Activated T-cell treated with anti-CD3 and anti-CD28 coated beads, Interleukin-2, amount 50 U/mL, for 1 hour (primary cell): ENCODE results near the gene ARHGEF1.

Source experiments
- DNase-seq: peaks from one replicate; pipeline ENCODE4 v3.0.0-alpha.2; 2020

ARHGEF1 gene

GRCh38 chr19:41886761-41887710 lies 4.1 kb downstream of the ARHGEF1 start:
- DNase-seq = peak; percentile 59

DNA sequence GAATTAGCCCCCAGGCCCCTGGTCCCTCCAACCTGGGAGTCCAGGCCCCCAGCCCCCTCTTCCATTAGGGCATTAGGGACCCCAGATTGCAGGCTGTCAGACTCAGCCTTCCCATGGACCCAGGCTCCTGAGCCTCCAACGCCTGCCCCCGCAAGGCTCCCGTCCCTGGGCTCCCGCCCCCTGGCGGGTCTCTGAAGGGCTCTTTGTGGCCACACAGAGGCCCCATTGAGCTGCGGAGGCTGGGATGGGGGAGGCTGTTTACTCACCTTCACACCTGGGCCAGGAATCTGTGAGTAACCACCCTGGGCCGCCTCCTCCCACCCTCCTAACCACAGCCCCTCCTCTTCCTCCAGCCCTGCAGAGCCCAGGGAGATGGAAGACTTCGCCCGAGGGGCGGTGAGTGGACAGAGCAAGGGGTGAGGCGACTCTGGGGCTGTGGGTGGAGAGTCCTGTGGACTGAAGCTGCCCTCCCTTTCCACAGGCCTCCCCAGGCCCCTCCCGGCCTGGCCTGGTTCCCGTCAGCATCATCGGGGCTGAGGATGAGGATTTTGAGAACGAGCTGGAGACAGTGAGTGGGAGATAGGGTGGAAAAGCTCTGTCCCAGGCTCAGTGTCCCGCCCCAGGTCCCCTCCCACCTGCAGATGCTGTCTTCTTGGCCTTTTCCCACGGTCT lies 4.9 kb downstream of the ARHGEF1 start:
- DNase-seq = peak; percentile 90

DNA sequence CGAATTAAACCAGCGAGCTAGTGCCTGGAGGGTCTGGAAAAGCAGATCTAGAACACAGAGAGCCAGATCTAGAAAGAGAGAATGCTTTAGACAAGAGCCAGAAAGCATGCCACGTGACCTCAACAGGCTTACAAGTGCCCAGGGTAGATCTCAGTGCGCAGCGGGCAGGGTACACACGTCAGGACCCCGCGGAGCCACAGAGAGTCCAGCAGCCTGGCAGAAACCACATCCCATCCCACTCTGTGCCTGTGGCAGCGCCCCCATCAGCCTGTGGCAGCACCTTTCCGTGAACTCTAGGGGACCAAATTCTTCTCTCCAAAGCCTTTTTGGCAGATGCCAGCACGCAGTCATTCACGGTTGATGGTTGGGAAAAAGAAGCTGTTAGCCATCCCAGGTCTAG lies 5.9 kb downstream of the ARHGEF1 start:
- DNase-seq = no peak

DNA sequence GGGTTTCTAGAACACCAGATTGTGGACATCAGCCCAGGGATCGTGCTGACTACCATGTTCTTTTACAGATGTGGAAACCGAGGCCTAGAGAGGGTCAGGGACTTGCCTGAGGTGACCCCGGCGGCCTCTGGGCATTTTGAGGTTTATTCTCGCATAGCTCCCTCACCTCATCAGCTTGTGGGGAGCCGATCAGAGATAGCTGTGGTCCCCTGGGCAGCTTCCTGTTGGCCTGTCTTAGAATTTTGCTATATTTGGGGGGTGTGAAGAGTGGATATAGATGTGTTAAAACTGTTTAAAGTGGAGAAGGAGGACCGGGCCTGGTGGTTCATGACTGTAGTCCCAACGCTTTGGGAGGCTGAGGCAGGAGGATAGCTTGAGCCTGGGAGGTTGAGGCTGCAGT lies 6.9 kb downstream of the ARHGEF1 start:
- no peak for DNase-seq

- no peak for DNase-seq
These were observed 8.0 kb downstream of the ARHGEF1 start for GRCh38 chr19:41890936-41891335.

DNA sequence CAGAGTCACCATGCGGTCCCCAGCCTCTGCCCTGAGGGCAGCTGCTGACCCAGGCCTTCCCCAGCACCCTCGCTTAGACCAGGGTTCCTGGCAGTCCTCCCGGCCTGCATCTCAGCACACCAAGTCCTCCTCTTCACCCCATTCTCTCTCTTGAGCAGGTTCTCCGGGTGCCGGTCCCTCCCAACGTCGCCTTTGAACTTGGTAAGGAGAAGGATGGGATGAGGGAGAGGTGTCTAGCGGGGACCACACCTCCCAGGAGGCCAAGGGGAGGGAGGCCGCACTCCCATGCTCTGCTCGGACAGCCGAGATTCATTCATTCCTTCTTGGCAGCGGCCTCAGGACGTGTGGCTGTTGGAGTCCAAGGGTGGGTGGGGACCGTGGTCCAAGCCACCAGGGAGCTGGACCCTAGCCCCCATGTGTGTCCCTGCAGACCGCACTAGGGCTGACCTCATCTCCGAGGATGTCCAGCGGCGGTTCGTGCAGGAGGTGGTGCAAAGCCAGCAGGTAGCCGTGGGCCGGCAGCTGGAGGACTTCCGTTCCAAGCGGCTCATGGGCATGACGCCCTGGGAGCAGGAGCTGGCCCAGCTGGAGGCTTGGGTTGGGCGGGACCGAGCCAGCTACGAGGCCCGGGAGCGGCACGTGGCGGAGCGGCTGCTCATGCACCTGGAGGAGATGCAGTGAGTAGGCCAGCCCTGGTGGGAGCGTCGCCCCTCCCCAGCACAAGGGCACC lies 9.4 kb downstream of the ARHGEF1 start:
- DNase-seq = no peak

DNA sequence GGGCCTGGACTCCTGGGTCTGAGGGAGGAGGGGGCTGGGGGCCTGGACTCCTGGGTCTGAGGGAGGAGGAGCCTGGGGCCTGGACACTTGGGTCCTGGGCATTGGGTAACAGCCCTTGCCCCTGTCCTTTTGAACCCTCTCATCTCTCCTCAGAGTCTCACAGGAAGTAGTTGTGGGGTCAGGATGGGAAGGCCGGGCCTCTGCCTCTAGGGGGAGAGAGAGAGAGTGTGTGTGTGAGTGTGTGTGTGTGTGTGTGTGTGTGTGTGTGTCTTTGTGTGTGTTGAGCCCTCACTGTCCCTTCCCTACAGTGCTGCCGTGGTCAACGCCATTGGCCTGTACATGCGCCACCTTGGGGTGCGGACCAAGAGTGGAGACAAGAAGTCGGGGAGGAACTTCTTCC lies 10.9 kb downstream of the ARHGEF1 start:
- no peak for DNase-seq

- DNase-seq = no peak
These were observed 11.4 kb downstream of the ARHGEF1 start for GRCh38 chr19:41894350-41894749.

DNA sequence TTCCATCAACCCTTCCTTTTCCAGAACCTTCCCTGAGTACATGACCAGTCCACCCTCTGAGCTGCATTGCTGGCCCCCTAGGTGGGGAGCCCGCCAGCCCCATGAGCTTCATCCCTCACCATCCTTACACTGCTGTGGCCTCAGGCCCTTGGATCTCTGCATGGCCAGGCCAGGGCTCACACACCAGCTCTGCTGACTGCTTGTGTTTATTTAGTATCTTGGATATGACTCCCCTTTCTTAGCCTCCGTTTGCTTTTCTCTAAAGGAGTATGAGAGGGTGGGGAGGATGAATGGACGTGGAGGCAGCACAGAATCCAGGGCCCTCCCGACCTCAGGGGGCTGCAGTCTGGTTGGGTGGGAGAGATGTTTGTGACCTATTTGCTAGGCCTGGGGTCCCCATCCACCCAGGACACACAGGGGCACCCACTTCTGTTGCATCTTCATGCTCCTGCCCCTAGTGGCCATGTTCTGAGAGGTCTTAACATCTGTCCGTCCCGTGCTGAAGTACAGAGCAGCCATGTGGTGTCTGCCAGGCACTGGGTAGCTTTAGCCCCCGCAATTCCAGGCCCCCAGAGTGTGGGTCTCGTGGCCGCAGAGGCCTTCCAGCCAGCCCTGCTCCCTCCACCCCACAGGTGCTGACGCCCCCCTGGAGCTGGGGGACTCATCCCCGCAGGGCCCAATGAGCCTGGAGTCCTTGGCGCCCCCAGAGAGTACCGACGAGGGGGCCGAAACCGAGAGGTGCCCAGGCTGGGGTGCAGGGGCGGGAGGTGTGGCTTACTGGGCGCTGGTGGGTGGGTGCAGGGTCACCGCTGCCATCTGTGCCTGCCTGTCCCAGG lies 13.0 kb downstream of the ARHGEF1 start:
- DNase-seq = no peak

DNA sequence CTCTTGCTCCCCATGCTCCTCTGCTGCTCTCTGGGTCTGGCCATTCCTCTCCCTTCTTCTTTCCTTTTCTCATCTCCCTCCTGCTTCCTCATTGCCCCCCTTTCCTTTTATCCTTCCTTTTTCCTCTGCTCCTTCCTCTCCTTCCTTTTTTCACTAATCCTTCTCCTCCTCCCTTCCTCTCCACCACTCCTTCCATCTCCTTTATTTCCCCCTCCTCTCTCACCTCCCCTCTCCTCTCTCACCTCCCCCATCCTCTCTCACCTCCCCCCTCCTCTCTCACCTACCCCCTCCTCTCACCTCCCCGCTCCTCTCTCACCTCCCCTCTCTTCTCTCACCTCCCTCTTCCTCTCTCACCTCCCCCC lies 13.6 kb downstream of the ARHGEF1 start:
- no peak for DNase-seq

DNA sequence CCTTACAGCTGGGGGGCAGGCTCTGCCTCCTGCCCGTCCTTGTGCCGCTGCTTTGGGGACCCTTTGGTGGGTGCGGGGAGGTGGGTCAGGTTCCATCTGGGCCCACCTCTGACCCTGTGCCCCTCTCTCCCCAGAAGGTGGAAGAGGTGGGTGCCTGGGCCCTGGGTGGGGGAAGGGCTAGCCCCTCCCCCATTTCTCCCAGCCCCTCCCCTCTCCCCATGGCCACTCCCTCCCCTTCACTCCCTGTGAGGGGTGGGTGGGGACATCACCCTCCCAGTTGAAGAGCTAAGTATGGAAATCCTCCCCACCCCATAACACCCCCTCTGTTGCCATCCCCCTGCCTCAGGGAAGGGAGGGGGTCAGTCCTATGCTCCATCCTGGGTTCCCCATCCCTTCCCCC lies 14.2 kb downstream of the ARHGEF1 start:
- no peak for DNase-seq

DNA sequence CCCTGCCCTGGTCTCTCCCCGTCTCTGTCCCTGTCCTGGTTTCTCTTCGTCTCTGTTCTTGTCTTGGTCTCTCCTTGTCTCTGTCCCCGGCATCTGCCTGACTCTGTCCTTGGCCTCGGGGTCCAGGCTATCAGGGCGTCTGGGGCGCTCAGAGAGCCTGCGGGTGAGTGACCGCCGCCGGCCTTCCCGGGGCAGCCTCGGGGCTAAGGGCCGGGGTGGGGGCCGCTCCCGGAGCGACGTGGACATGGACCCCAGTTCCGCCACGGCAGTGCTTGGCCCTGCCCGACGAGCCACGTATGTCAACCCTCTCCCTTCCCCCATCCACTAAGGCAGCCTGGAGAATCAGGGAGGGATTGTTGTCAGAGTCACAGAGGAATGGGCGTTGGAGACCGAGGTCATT lies 14.8 kb downstream of the ARHGEF1 start:
- no peak for DNase-seq

DNA sequence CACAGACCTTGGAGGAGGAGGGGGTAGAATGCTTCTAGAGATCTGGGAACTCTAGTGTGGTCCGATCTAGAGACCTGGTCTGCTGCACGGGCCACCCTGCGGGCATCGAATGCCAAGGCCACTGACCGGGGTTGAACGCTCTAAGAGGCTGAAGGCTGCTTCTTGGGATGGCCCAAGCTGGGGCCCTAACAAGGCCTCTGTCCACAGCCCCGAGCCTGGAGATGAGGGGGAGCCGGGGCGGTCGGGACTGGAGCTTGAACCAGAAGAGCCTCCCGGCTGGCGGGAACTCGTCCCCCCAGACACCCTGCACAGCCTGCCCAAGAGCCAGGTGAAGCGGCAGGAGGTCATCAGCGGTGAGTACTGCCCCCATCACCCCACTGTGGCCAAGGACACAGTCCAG lies 15.3 kb downstream of the ARHGEF1 start:
- no peak for DNase-seq

GRCh38 chr19:41901707-41902360 lies 18.9 kb downstream of the ARHGEF1 start:
- DNase-seq = no peak

- no peak for DNase-seq
These were observed 19.6 kb downstream of the ARHGEF1 start for GRCh38 chr19:41902594-41902993.

DNA sequence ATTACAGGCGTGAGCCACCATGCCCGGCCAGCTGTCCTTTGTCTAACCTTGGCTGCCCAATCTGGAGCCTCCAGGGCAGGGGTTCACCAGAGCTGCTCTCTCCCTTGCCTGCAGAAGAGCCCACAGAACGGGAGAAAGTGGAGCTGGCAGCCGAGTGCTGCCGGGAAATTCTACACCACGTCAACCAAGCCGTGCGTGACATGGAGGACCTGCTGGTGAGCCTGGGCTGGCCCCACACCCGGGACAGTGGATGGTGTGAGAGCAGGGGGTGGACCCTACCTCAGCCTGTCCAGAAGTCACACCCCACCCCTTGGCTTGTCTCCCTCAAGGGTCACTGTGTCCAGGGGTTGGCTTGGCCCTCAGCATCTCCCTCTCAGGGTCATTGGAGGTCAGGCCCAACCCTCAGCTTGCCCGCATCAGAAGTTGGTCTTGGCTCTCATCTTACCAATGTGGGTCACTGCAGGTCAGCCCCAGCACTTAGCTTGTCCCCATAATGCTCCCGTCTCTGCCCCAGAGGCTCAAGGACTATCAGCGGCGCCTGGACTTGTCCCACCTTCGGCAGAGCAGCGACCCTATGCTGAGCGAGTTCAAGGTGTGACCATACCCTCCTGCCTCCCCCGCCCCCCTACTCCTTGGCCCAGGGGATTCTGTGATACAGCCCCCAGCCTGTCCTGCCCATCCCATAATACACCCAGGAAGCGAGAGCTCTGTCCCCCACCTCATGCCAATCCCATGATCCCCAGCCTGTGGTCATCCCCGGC lies 20.4 kb downstream of the ARHGEF1 start:
- no peak for DNase-seq

- DNase-seq = no peak
These were observed 21.3 kb downstream of the ARHGEF1 start for GRCh38 chr19:41904118-41904870.

GRCh38 chr19:41905273-41906002 lies 22.5 kb downstream of the ARHGEF1 start:
- DNase-seq = no peak

DNA sequence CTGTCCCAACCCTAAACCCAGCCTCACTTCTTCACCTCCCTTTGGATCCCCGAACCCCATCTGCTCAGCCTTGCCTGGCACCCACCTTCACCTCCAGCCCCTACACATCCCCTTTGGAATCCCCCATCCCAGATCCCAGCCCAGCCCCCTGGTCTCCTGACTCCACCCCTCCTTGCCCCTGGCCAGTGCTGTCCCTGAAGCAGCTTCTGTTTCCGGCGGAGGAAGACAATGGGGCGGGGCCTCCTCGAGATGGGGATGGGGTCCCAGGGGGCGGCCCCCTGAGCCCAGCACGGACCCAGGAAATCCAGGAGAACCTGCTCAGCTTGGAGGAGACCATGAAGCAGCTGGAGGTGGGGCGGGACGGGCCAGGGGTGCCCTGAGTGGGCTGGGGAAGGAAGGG lies 23.3 kb downstream of the ARHGEF1 start:
- DNase-seq = no peak
